GM18511 (cell line): ENCODE data around the gene MPND.

Experiments
- ATAC-seq: cut with Tn5 transposase; IDR thresholded peaks from one replicate; pipeline ENCODE4 v1.9.1; 2021; ENCODE audit warnings: mild to moderate bottlenecking, moderate library complexity; ENCODE audit not compliant: unreplicated experiment

The MPND gene

GRCh38 chr19:4399812-4400134 lies 56.4 kb downstream of the MPND start:
- ATAC-seq: peak; percentile 18

- ATAC-seq: peak; percentile 55
Observed at GRCh38 chr19:4400135-4400936, 57.0 kb downstream of the MPND start, which contains the start of gene SH3GL1. TSS of gene SH3GL1 (minus strand) at chr19:4400547. CDS start at chr19:4400368, 179 bp downstream.

DNA sequence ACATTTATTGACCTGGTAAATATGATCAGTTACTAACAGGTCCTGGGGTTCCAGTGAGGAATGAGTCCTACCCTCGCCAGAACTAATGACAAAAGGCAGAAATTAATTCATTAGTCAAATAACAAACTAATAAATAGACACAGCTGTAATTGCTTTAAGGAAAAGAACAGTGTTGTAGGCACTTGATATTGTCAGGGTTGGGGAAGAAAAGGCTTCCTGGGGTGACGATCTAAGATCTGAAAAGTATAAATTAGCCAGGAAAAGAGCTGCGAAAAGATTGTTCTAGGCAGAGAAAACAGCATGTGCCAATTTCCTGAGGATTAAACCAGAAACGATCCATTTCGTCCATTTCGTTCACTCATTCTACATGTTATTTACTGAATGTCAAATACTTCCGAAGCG lies 58.4 kb downstream of the MPND start:
- no peak for ATAC-seq

GRCh38 chr19:4402171-4403004 lies 59.0 kb downstream of the MPND start, which contains the start of gene CHAF1A:
TSS of gene CHAF1A (plus strand) at chr19:4402640. CDS start at chr19:4402763, 123 bp downstream.
- ATAC-seq: peak; percentile 87

DNA sequence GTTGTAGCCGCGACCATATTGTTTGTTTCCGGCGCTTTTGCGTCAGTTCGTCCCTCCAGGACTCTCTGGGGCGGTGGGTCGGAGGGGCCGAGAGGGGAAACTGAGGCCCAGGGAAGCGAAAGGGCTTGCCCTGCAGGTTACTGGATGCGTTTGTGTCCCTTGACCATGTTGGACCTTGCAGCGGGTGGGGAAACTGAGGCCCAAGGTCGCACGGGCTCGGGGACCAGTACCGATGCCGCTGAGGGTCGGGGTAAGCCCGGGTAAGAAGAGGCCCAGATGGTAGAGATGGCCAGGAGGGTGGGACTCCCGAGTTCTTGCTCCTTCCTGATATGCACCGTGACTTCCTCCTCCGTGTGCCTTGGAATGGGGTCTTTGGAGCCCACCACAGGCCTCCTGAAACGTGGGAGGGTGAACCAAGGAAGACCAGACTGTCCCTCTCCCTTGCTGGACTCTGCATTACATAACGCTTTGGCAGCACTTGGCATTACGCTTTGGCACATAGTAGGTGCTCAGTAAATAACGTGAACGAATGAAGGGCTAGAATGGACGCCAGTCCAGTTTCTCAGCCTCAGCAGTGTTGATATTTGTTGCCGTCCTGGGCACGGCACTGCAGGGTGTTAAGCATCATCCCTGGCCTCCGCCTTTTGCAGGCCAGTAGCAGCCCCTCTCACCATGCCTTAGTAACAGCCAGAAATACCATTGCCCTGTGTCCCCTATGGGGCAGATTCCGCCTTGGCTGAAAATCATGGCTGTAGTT lies 59.8 kb downstream of the MPND start:
- ATAC-seq: no peak

GRCh38 chr19:4405977-4406376 lies 62.6 kb downstream of the MPND start:
- no peak for ATAC-seq

DNA sequence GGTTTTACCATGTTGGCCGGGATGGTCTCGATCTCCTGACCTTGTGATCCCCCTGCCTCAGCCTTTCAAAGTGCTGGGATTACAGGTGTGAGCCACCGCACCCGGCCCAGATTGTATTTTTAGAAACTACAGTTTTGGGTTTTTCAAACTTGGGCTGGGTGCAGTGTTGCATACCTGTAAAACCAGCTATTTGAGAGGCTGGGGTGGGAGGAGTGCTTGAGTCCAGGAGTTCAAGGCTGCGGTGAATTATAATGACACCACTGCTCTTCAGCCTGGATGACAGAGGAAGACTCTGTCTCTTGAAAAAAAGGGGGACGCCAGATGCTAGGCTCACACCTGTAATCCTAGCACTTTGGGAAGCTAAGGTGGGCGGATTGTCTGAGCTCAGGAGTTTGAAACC lies 63.3 kb downstream of the MPND start:
- no peak for ATAC-seq

- ATAC-seq: no peak
Observed at GRCh38 chr19:4409123-4409933, 66.0 kb downstream of the MPND start.
